Measurements from ENCODE around the gene CPVL. TPM values are rescaled to one million over a fixed set of nuclear protein-coding genes. Genes with fewer than 3 reads are reported as not detected.

CPVL gene
- total and polyA plus RNA-seq, 2 of the 4 experiments (the other 2 are of a cell fraction) = not detected

GRCh38 chr7:29063872-29064271, 82.5 kb downstream of the CPVL start:
- BruUV-seq (replicated peaks) = no TSS peak
- Histone ChIP-seq H2BK20ac (ENCODE audit: low read depth, low read length) (no peak overlapping the region), H3K27ac (ENCODE audit: insufficient read depth, low read length) (no peak overlapping the region), H4K91ac (ENCODE audit: insufficient read depth, low read depth, low read length) (no peak overlapping the region), H3K4me3 (ENCODE audit: insufficient read depth, low read depth, low read length) (no peak overlapping the region), H3K79me1 (ENCODE audit: low read depth in 1 of 2, low read length in 2 of 2) (no peaks in the 10 kb centered on the region), H3K9ac (ENCODE audit: low read depth, low read length) (no peak overlapping the region), H2BK5ac (ENCODE audit: low read depth, low read length, poor library complexity, severe bottlenecking) (no peak overlapping the region), H2AK5ac (ENCODE audit: low read depth, low read length) (no peak overlapping the region), H2AFZ (replicated peaks; ENCODE audit: low read length, poor library complexity) (no peak overlapping the region), H4K8ac (ENCODE audit: low read depth in 2 of 2, low read length in 2 of 2) (no peak overlapping the region), H2BK120ac (ENCODE audit: low read depth, low read length) (no peak overlapping the region), H3K36me3 (ENCODE audit: control insufficient read depth, insufficient read depth, low read length) (no peaks in the 10 kb centered on the region), H3K23ac (ENCODE audit: low read depth, low read length) (no peak overlapping the region), H3K14ac (replicated peaks; ENCODE audit: low read depth, low read length) (no peak overlapping the region), H3K56ac (ENCODE audit: extremely low read depth, insufficient read depth, low read length) (no peak overlapping the region), H3K9me1 (ENCODE audit: insufficient read depth, low read length) (no peaks in the 10 kb centered on the region), H3K4ac (ENCODE audit: low read depth, low read length) (no peak overlapping the region), H4K5ac (ENCODE audit: low read depth, low read length) (no peak overlapping the region), H2AK9ac (replicated peaks; ENCODE audit: low read depth, low read length, poor library complexity) (no peak overlapping the region), H3K4me1 (ENCODE audit: control insufficient read depth, insufficient read depth, low read length) (no peaks in the 10 kb centered on the region), H3K4me2 (ENCODE audit: low read depth, low read length) (no peak overlapping the region), H4K20me1 (ENCODE audit: insufficient read depth, low read length) (no peaks in the 10 kb centered on the region), H3K27me3 (ENCODE audit: control insufficient read depth, insufficient read depth, low read length) (no peaks in the 10 kb centered on the region), H3K18ac (ENCODE audit: low read depth, low read length) (no peak overlapping the region), H3K9me3 (ENCODE audit: control insufficient read depth, insufficient read depth, low read length) (no peaks in the 10 kb centered on the region), H2BK15ac (ENCODE audit: low read depth, low read length) (no peak overlapping the region)
- ATAC-seq (ENCODE audit: low read depth) (no peak), DNase-seq (no peak)
- WGBS, 2 experiments (ENCODE audit: extremely low coverage in 2 of 2, insufficient read length in 1 of 2) = no CpG with 5 or more reads among the region's 2 CpGs
- TF ChIP-seq MAZ (IDR thresholded peaks at IDR 0.05; ENCODE audit: borderline replicate concordance, low read depth, low read length) (no peak), RFX5 (IDR thresholded peaks at IDR 0.05; ENCODE audit: low read depth, low read length) (no peak), BHLHE40 (IDR thresholded peaks at IDR 0.05; ENCODE audit: low read depth, low read length) (no peak), NFE2L2 (IDR thresholded peaks at IDR 0.05; ENCODE audit: low read depth, low read length) (no peak), POLR2A (IDR thresholded peaks at IDR 0.05; ENCODE audit: low read depth, low read length) (no peak), MAFK (IDR thresholded peaks at IDR 0.05; ENCODE audit: low read depth, low read length) (no peak), FOS (IDR thresholded peaks at IDR 0.05; ENCODE audit: low read depth, low read length) (no peak), RAD21 (IDR thresholded peaks at IDR 0.05; ENCODE audit: low read length) (no peak), MXI1 (IDR thresholded peaks at IDR 0.05; ENCODE audit: borderline replicate concordance, low read depth, low read length) (no peak), CTCF (conservative IDR thresholded peaks at IDR 0.05; ENCODE audit: low read depth, low read length) (no peak), RCOR1 (IDR thresholded peaks at IDR 0.05; ENCODE audit: insufficient replicate concordance, low read length) (no peak), SMC3 (IDR thresholded peaks at IDR 0.05; ENCODE audit: low read depth, low read length) (no peak), USF2 (IDR thresholded peaks at IDR 0.05; ENCODE audit: low read depth, low read length) (no peak)
- TF ChIP-seq, protein P1, sequence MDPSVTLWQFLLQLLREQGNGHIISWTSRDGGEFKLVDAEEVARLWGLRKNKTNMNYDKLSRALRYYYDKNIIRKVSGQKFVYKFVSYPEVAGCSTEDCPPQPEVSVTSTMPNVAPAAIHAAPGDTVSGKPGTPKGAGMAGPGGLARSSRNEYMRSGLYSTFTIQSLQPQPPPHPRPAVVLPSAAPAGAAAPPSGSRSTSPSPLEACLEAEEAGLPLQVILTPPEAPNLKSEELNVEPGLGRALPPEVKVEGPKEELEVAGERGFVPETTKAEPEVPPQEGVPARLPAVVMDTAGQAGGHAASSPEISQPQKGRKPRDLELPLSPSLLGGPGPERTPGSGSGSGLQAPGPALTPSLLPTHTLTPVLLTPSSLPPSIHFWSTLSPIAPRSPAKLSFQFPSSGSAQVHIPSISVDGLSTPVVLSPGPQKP (IDR thresholded peaks at IDR 0.05; ENCODE audit: borderline replicate concordance, low read depth, low read length) = no peak
- ChIA-PET POLR2A (ENCODE audit: unreplicated experiment) (no interaction called here), CTCF (no interaction called here)
- dilution Hi-C loops (cut with HindIII; ENCODE audit: low sequenced_read_pairs, unreplicated experiment) (no loop called here), intact Hi-C loops (cut with micrococcal nuclease) (no loop called here), in situ Hi-C loops (cut with MboI; ENCODE audit: low sequenced_read_pairs) (no loop called here)

Data from IMR-90 (cell line).